Small intestine (tissue), 7 donors: Measurements from ENCODE around the gene TSPAN11. TPM values are rescaled to one million over a fixed set of nuclear protein-coding genes. Genes with fewer than 3 reads are reported as not detected.

ENCODE experiments used
- DNase-seq, 2 donors: peaks; one replicate each; pipeline versions ENCODE4 v3.0.0 to v3.0.0-alpha.2; 2013
- FAIRE-seq: peaks from 2 replicates; lab custom pipeline; 2012; peaks lifted over from hg19 to GRCh38; lab: Jason Lieb, UNC
- H3K27ac ChIP-seq, 3 donors: one replicate each; pipeline ENCODE4 v1.5.1; 2013; ENCODE audit warnings: low read length in 2 of 3, mild to moderate bottlenecking in 2 of 3, control low read depth in 1 of 3, inconsistent platforms in 1 of 3, low read depth in 1 of 3, moderate library complexity in 1 of 3
- H3K27me3 ChIP-seq, 3 donors: one replicate each; pipeline ENCODE4 v1.6.1; 2013; ENCODE audit warnings: low read length in 3 of 3, inconsistent platforms in 1 of 3; ENCODE audit not compliant: control insufficient read depth in 3 of 3, insufficient read depth in 3 of 3
- H3K36me3 ChIP-seq, 3 donors: one replicate each; pipeline ENCODE4 v1.6.1; 2013; ENCODE audit warnings: low read length in 3 of 3, inconsistent platforms in 1 of 3, low read depth in 1 of 3, mild to moderate bottlenecking in 1 of 3, moderate library complexity in 1 of 3; ENCODE audit not compliant: control insufficient read depth in 3 of 3, insufficient read depth in 2 of 3
- H3K4me1 ChIP-seq, 3 donors: one replicate each; pipeline ENCODE4 v1.6.1; 2013; ENCODE audit warnings: low read length in 2 of 3, inconsistent platforms in 1 of 3, low read depth in 1 of 3, mild to moderate bottlenecking in 1 of 3, moderate library complexity in 1 of 3; ENCODE audit not compliant: control insufficient read depth in 3 of 3, insufficient read depth in 2 of 3
- H3K4me3 ChIP-seq, 3 donors: one replicate each; pipeline ENCODE4 v1.5.1; 2013; ENCODE audit warnings: low read length in 3 of 3, control low read depth in 1 of 3, inconsistent platforms in 1 of 3, low read depth in 1 of 3, mild to moderate bottlenecking in 1 of 3, moderate library complexity in 1 of 3
- H3K9me3 ChIP-seq, 2 donors: one replicate each; pipeline ENCODE4 v1.6.1; 2013; ENCODE audit warnings: low read depth in 1 of 2, low read length in 1 of 2; ENCODE audit not compliant: control insufficient read depth in 2 of 2, insufficient read depth in 1 of 2
- WGBS, 3 donors: extraction: QIAGEN DNeasy Blood & Tissue Kit; methylation state at CpG; one replicate each; pipeline ENCODE4 v1.1.7; 2013; 5-methylcytosine and 5-hydroxymethylcytosine counted together
- polyA plus RNA-seq, 4 donors: library from polyadenylated mRNA; stranded (reverse) in 3 of 4; unstranded in 1 of 4; fragments of 200-250 nt in 3 of 4; fragments of 120-200 nt in 1 of 4; gene quantifications; one replicate each; pipeline versions ENCODE4 v1.2.1 to v1.2.3, GENCODE V29; 2013
- donor health status: healthy with polysubstance abuse.
- donor health status: control.
- donor health status: control.
- donor health status: Bipolar disorder and iron deficiency.
- donor health status: healthy.

Gene TSPAN11
- polyA plus RNA-seq, 4 donors, result 0.54 to 3.9 (median 3.9) TPM; not detected in 1

GRCh38 chr12:30999723-31000122 is 73.2 kb downstream of the TSPAN11 start:
- H3K36me3 ChIP-seq, result peaks cover 0 to 3% (median 0%) of the 10 kb centered on the region in 3 donors
- 85 to 90% (median 86%) methylated on average over 4 of the region's 4 CpGs for WGBS, 3 donors
- H3K4me1 ChIP-seq, result no peaks in the 10 kb centered on the region
- no peaks in the 10 kb centered on the region for H3K9me3 ChIP-seq
- DNase-seq (no peak), FAIRE-seq (no peak)
- no peaks in the 10 kb centered on the region for H3K27me3 ChIP-seq
- H3K4me3 ChIP-seq, result no peak overlapping the region
- no peak overlapping the region for H3K27ac ChIP-seq

- no peak for FAIRE-seq
- DNase-seq, result no peak
Observed at GRCh38 chr12:31000751-31001150, 74.2 kb downstream of the TSPAN11 start.

GRCh38 chr12:31001581-31002360 is 75.2 kb downstream of the TSPAN11 start:
- no peaks in the 10 kb centered on the region for H3K27me3 ChIP-seq
- H3K4me1 ChIP-seq, result no peaks in the 10 kb centered on the region
- 86 to 91% (median 89%) methylated on average over 9 of the region's 9 CpGs for WGBS, 3 donors
- no peak overlapping the region for H3K4me3 ChIP-seq
- no peaks in the 10 kb centered on the region for H3K9me3 ChIP-seq
- no peak for FAIRE-seq
- no peak overlapping the region for H3K27ac ChIP-seq
- H3K36me3 ChIP-seq, result no peaks in the 10 kb centered on the region
- no peak for DNase-seq

More at GRCh38 chr12:31000751-31001150, 74.2 kb downstream of the TSPAN11 start:
- Histone ChIP-seq H3K4me3 (no peak overlapping the region), H3K4me1 (no peaks in the 10 kb centered on the region), H3K36me3 (peaks cover 0 to 3% (median 0%) of the 10 kb centered on the region in 3 donors), H3K27me3 (no peaks in the 10 kb centered on the region), H3K9me3 (no peaks in the 10 kb centered on the region), H3K27ac (no peak overlapping the region)
- WGBS, 3 donors, result 58 to 65% (median 61%) methylated on average over 3 of the region's 3 CpGs

- Histone ChIP-seq H3K27ac (no peak overlapping the region), H3K4me3 (no peak overlapping the region), H3K27me3 (no peaks in the 10 kb centered on the region), H3K4me1 (no peaks in the 10 kb centered on the region), H3K9me3 (no peaks in the 10 kb centered on the region), H3K36me3 (no peaks in the 10 kb centered on the region)
- no peak for DNase-seq
- 86 to 88% (median 86%) methylated on average over 5 of the region's 5 CpGs for WGBS, 3 donors
- FAIRE-seq, result no peak
Observed at GRCh38 chr12:31002361-31002725, 75.8 kb downstream of the TSPAN11 start.

GRCh38 chr12:31002999-31003398 is 76.5 kb downstream of the TSPAN11 start:
- FAIRE-seq, result no peak
- Histone ChIP-seq H3K4me3 (no peak overlapping the region), H3K27ac (no peak overlapping the region), H3K4me1 (no peaks in the 10 kb centered on the region), H3K36me3 (no peaks in the 10 kb centered on the region), H3K9me3 (no peaks in the 10 kb centered on the region), H3K27me3 (no peaks in the 10 kb centered on the region)
- DNase-seq, result no peak
- 56 to 72% (median 71%) methylated on average over 1 of the region's 1 CpG for WGBS, 3 donors

- H3K27me3 ChIP-seq, result no peaks in the 10 kb centered on the region
Observed at GRCh38 chr12:31003861-31004640, 77.5 kb downstream of the TSPAN11 start.

GRCh38 chr12:31004666-31005065 is 78.1 kb downstream of the TSPAN11 start:
- H3K4me3 ChIP-seq, result no peak overlapping the region
- H3K27ac ChIP-seq, result no peak overlapping the region
- no peaks in the 10 kb centered on the region for H3K36me3 ChIP-seq
- 90 to 97% (median 96%) methylated on average over 5 of the region's 5 CpGs for WGBS, 3 donors
- DNase-seq (no peak), FAIRE-seq (no peak)
- H3K9me3 ChIP-seq, result no peaks in the 10 kb centered on the region
- H3K27me3 ChIP-seq, result no peaks in the 10 kb centered on the region
- no peaks in the 10 kb centered on the region for H3K4me1 ChIP-seq

More at GRCh38 chr12:31003861-31004640, 77.5 kb downstream of the TSPAN11 start:
- no peaks in the 10 kb centered on the region for H3K9me3 ChIP-seq
- DNase-seq (no peak), FAIRE-seq (no peak)
- H3K27ac ChIP-seq, result no peak overlapping the region
- no peaks in the 10 kb centered on the region for H3K4me1 ChIP-seq
- H3K4me3 ChIP-seq, result no peak overlapping the region
- H3K36me3 ChIP-seq, result no peaks in the 10 kb centered on the region
- 91 to 96% (median 93%) methylated on average over 7 of the region's 7 CpGs for WGBS, 3 donors

GRCh38 chr12:31005256-31005943 is 78.9 kb downstream of the TSPAN11 start:
- Histone ChIP-seq H3K4me3 (no peak overlapping the region), H3K4me1 (no peaks in the 10 kb centered on the region), H3K27ac (no peak overlapping the region), H3K36me3 (no peaks in the 10 kb centered on the region), H3K27me3 (no peaks in the 10 kb centered on the region), H3K9me3 (no peaks in the 10 kb centered on the region)
- 91 to 93% (median 92%) methylated on average over 15 of the region's 15 CpGs for WGBS, 3 donors
- FAIRE-seq (no peak), DNase-seq (no peak)
